Fibroblast of skin of back (primary cell): ENCODE results near the gene STOML2.
A peak's percentile ranks its signal among the peaks of the same experiment; 100 is the strongest.

Experiments
- DNase-seq: peaks from one replicate; pipeline ENCODE4 v3.0.0-alpha.2; 2013

Gene STOML2

DNA sequence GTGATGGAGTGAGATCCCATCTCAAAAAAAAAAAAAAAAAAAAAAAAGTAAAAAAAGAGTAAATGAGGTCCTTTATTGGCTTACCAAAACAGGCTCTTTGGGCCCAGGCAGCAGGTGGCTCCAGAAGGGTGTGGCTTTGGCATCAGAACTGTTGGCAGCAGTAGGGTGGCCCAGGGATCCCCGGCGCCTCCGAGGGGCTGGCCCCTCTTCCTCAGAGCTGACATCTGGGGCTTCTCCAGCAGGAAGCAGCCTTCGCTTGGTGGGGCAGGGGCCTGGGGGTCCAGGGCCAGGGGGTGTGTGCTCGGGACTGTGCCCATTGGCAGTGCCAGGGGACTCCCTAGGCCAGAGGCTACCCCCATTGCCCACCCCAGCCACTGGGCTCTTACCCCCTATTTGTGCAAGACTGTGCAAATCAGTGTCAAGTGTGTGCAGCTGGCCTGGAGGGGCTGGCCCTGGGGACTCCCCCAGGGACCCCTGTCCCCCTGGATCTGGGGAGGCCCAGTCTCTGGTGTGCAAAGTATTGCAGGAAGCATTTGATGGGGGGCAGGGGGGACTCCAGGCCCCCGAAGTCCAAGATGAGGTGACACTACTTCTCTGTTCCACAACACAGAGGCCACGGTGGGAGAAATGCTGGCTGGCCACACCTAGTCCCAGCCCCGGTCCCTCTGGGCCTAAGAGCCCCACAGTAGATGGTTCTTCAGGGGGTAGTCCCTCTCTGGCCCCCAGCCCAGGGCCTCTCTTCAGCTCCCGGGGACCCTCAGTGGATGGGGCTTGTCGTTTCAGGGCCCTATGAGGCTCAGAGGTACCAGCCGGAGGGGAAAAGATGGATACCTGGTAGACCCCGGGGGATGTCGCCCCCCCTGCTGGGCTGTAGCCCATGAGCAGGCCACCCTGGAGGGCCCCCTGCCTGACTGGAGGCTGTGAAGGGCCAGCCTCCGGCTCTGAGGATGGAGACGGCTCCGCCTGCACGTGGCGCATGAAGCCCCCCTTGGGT, 4.7 kb upstream of the STOML2 start:
- DNase-seq = no peak

DNA sequence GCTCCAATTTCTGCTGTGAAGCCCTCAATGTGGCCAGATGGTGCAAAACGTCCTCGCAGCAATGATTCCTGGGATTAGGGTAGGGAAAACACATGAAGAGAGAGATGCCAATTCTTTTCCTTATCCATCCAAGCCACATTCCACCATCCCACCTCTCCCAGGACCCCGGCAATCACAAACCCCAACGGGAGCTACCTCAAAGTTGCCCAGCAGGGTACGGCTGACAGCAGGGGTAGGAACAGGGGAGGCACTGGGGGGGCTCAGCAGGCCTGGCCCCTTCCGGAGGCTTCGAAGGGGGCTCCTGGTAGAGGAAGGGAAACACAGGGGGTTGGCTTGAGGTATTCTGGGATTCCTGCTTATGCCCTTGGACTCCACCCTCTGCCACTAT, 3.4 kb upstream of the STOML2 start:
- no peak for DNase-seq

DNA sequence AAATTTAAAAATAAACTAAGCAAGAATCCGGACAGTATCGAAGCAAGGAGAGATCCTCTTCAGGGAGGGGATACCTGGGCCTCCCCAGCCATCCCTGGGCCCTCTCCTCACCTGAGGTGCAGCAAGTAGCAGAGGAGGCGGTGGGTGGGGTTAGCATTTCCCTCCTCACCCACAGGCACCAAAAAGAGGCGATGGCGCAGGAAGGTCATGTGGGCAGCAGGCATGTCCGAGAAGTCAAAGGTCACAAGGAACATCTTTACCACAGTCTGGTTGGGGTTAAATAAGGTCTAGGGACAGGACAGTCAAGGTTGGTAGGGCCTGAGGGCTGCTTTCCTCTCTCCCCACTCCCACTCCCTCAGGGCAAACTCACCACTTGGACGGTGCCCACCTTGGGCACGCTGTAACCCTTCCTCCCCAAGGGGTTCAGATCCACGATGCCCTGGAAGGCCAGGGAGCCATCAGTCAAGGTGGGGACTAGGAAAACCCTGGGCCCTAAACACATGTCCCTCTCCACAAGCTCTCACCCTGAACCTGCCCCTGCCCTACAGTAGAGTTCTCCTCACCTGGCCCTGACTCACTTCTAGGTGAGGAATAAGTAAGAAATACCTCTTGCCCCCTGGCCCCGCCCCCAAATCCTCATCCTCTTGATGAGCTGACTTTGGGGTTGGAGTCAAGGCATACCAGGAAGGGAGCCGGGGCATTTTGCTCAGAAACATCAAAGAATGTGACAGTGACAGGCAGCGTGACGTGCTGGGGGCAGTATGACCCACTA, 2.8 kb upstream of the STOML2 start:
- DNase-seq = no peak

DNA sequence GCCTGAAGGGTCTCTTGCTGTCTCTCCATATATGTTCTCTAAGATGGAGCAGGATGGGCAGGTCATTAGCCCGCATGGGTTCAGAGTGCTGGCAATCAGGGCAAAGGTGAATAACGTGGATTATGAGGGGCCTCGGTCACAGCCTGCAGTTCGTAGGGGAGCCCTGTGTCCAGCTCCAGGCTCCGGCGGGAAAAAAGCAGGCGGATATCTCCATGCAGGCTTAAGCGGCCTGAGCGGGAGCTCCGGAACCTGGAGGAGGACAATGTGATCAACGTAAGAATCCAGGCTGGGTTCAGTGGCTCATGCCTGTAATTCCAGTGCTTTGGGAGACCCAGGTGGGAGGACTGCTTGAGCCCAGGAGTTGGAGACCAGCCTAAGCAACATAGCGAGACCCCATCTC, 2.2 kb upstream of the STOML2 start:
- no peak for DNase-seq

DNA sequence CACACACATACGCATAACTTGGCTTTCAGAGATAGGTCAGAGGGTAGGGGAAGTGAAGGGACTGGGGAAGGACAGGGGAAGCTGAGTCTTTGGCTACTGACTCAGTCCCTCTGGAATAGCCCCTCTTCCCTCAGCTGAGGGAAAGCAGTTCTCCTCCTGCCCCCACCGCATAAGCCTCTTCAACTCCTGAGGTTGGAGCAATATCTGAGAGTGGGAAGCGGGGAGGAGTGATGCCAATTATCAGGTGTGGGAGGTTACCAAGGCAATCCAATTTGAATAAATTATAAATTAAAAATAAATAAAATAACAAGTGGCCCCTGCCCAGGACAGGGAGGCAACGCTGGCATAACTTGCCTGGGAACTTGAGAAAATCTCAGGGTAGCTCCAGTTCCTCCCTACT, 1.7 kb upstream of the STOML2 start:
- DNase-seq = no peak

DNA sequence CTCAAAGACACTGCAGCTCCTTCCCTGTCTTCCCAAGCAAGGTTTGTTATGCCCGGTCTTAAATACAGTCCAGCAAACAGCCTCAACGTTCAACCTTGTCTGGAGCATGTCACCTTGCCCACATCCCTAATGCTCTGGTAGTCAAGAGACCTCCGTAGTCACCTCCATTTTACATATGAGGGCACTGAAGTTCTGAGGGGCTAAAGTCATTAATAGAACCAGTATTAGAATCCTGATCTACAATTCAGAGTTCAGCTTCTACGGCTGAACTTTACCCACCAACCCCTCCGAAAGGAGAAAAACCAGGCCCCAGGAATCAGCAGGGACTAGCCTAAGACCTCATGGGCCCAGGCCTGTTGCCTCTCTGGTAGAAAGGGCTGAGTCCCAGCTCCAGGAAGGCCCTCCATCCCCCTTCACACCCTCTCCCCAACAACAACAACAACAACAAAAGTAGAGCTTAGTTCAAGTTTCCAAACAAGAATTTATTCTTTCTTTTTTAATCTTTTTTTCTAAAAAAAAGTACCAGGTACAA, 795 bp upstream of the STOML2 start:
- DNase-seq = no peak

DNA sequence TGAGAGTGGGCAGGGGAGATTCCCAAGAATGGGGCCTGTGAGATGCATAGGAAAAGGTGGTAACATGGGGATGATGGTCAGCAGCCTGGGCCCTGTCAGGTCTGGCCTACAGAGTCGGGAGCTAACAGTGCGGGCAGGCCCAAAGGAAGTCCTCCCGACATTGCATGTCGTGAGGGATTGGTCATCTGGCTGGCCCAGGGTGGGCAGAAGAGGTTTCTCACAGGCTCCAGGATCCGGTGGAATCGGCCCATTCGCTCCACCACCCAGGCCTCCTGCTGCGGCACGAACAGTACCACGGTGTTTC, 514 bp downstream of the STOML2 start:
- DNase-seq = peak; percentile 19

DNA sequence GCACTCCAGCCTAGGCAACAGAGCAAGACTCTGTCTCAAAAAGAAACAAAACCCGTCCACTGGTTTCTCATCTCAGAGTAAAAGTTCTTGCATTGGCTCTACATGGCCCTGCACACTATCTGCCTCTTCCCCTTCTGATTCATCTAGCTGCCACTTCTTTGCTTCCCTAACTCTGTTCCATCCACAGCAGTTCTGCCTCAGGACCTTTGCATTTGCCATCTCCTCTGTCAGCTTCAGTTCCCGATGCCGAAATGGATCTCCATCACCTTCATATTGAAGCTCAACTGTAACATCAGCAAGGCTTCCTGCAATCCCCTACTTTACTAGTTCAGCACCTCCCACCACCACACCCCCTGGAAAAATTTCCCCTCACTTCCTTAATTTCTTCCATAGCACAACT, 5.4 kb downstream of the STOML2 start:
- no peak for DNase-seq

DNA sequence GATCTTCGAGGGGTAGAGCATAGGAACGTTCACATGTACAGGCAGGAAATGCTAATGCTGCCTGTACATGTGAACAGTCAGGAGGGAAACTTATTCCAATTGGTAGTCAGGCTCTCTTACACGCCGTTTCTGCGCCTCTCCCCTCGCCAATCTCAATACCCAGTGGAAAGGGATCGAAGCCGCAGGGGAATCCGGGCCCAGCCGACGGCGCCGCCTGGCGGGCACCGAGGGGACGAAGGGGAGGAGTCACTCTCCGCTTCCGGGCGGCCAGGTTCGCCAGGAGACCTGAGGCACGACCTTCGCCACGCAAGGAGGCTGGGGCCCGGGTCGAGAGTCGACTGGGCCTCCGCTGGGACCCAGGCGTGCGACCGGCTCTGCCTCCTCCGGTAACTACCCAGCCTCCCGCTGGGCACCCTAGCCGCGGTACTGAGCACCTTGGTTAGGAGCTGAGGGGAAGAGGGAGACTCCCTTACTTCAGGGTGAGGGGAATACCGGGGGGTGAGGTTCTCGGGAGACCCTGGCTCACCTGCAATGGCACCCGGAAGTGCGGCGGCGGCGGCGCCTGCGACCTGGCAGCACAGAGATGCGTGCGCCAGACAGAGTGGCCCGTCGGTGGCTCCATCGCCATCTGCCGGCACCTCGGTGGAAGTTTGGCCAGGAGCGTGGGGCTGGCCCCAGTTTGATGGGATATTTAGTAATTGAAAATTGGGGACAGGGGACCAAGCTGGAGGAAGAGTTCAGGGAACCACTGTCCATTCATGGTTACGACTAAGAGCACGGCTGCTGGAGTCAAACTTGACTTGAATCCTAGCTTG, 6.7 kb downstream of the STOML2 start, which contains the start of gene PIGO:
PIGO (minus strand) TSS at position 557 of the 815 bp plus-strand sequence. CDS start 1,026 bp downstream, outside the sequence.
- peak; percentile 80 for DNase-seq

DNA sequence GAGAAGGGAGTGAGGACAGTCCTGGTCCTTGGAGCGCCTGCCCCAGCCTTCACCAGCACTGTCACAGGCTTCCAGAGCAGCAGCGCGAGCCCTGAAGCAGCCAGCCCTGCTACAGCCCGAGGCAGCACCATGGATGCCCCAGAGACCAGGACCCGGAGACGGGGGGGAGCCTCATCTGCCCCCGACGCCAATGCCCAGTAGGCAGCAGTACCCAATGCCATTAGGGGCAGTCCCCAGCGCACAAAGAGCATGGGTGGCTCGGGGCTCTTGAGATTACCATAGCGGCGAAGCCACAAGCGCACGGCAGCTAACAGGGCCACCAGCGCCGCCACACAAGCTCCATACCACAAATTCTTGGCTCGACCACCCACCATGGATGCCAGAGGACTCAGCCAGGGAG, 11.4 kb downstream of the STOML2 start:
- DNase-seq = no peak

DNA sequence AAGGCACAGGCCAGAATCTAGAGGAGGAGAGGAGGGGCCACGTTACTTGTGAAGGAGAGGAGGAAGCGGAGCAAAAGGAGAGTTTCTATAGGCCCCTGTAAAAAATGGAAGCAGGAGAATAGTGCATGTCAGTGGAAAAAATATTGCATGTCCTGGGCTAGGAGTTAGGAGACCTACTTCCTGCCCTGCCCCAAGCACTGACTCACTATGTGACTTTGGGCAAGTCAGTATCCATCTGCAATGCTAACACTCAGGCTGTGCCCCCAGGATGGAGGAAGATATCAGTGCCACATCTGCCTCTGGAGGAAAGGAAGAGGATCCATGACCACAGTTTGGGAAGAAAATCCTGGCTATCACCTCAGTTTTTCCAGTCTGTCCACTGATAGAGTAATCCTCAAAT, 13.5 kb downstream of the STOML2 start:
- DNase-seq = no peak

DNA sequence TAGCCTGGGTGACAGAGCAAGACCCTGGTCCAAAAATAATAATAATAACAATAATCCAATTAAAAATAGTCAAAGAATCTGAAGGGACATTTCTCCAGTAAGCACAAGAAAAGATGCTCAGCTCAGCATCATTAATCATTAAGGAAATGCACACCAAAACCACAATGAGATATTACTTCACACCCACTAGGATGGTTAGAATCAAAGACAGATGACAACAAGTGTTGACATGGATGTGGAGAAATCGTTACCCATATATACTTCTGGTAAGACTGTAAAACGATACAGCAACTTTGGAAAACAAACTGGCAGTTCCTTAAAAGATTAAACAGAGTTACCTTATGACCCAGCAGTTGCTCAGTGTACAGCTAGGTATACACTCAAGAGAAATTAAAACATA, 17.9 kb downstream of the STOML2 start:
- no peak for DNase-seq

DNA sequence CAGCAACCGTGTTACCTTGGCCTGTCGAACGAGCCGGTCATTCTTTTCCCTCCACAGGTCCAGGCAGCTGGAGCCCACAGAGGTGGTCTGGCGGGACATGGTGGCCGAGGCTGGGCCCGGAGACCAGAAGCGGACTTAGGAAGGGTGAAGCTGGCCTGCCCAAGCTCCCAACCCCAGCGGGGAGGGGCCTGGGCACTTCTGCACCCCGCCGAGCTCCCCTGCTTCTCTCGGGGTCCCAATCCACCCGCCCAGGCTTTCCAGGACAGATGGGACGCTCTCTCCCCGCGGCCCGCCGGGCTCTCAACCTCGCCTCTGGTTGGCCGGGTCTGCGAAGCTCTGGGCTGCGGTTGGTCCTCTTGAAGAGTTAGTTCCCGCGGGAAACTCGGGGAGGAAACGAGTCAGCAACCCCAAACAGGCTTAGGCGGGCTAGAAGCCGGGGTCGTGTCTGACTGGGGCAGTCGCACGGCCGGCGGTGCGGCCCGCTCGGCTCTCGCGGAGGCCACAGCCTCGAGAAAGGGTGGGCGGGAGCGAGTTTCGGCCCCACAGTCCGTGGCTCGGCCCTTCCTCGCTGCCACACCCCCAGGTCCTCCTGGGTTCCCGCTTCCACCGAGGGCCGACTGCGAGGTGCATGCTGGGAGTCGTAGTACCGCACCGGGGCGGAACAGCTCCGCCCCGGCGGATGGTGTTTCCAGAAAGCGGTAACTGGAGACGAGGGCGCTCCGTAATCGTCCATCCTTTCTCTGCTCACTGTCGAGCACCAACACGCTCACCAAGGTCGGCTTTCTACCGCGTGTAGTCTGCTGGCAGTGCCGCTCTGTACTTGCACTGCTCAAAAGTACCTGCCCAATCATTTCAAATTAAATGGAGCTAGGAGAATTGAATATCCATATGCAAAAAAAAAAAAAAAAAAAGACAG, 23.2 kb downstream of the STOML2 start, which contains the start of gene FANCG:
FANCG (minus strand) TSS at position 517 of the 916 bp plus-strand sequence; CDS start at position 99, 418 bp downstream.
- peak; percentile 94 for DNase-seq

DNA sequence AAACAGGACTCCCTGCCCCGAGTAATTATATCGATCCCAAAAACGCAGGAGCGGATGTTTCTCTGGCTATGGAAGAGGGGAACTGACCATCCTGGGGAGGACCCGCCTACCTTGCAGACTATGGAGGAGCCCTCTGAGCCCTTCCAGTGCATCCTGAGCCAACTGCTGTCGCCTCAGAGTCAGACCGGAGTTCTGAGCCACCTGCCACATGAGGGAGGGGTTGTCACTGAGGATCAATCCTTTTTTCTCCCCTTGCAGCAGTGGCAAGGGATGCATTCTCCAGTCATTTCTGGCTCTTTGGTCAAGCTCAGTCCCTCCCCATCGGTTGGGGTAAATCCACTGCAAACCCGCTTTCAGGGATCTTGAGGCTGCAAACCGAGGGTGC, 23.9 kb downstream of the STOML2 start:
- DNase-seq = no peak

DNA sequence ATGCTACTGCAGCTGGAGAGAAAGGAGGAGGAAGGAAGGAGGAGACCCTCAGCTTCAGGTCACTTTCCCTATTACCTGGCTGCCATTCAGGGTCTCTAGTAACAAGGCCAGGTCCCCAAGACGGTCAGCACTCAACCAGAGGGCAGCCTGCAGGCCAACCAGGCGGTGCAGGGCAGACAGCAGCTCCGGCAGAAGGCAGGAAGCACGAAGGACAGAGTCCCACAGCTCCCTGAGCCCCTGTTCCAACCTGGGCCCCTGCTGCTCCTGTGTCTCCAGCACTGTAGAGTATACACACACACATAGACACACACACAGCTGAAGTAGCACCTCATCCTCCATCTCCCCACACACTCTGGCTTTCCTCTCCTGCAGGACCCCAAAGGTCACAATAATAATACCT, 24.9 kb downstream of the STOML2 start:
- no peak for DNase-seq

DNA sequence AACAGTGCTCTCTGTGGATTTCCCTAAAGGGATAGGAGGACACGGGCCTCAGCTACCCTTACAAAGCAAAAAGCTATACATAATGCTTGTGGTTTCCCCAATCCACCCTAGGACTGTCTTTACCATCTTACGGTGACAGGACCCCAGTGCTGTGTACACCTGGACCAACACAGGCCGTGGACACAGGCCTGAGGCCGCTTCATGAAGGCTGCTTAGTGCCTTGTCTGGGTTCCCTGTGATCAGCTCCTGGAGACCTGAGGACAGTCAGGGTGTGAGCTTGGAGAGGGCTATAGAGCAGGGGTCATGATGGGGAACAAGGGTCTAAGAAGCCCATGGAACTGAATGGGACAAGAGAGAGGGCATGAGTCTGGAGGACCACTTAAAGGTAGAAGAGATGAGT, 26.1 kb downstream of the STOML2 start:
- DNase-seq = no peak

DNA sequence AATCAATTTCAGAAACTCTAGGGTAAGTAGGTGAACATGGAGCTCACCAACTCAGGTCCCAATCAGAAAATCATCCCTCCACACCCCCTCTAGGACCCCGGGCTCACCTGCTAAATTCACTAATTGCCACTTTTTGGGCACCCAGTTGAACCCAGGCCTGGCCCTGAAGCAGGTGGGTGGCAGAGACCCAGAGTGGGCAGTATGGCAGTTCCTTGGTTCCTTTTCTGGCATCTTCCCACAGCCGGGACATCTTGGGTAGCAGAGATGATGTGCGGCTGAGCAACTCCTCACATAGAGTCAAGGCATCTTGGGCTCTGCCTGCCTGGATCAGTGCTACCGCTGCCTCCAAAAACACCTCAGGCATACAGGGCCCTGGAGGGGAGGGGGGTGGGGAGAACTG, 27.6 kb downstream of the STOML2 start:
- no peak for DNase-seq

DNA sequence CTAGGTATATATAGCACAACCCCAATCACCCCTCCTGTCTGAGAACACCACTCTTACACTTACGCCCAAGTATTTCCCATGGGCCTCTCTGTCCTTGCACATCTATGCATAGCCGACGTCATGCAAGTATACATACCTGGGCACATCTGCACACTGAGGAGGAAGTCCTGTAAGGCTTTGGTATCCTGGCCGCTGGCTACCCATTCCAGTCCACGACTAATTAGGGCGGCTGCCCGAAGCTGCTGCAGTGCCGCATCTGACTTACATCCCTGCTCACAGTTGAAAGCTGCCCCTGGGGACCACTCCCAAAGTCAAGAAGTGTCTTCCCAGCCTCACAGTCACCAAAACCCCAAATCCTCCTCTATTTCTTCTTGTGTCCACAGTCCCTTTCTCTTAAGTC, 28.1 kb downstream of the STOML2 start:
- no peak for DNase-seq

DNA sequence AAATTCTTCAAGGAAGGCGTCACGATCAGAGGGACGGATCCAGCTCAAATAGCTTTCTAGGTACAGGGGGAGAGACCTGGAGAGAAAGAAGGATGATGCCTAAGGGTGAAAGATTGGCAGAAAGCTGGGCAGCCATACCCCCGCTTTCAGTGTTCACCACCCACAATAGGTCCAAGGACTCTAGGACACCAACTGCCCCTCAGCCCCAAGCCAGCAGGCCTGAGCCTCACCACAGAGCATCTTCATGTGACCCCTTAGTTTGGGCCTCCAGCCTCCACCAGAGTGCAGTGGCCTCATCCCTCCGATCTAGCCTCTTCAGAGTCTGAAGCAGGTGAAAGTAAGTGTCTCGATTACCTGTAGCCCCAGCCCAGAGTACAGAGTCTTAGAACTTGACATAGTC, 28.8 kb downstream of the STOML2 start:
- DNase-seq = no peak

DNA sequence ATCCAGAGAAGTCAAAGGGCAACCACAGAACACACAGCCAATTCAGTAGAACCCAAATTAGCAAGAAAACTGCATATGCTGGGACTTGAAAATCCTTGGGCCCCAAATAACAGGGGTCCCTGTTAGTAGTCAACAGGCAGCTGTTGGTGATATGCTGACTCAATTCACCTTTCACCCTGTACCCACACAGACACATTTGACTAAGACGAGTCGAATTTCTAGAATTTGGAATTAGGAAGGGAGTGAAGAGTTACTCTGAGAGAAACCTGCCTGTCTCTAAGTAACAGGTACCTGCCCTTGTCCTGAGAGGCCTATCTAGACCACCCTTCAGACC, 29.7 kb downstream of the STOML2 start:
- no peak for DNase-seq

DNA sequence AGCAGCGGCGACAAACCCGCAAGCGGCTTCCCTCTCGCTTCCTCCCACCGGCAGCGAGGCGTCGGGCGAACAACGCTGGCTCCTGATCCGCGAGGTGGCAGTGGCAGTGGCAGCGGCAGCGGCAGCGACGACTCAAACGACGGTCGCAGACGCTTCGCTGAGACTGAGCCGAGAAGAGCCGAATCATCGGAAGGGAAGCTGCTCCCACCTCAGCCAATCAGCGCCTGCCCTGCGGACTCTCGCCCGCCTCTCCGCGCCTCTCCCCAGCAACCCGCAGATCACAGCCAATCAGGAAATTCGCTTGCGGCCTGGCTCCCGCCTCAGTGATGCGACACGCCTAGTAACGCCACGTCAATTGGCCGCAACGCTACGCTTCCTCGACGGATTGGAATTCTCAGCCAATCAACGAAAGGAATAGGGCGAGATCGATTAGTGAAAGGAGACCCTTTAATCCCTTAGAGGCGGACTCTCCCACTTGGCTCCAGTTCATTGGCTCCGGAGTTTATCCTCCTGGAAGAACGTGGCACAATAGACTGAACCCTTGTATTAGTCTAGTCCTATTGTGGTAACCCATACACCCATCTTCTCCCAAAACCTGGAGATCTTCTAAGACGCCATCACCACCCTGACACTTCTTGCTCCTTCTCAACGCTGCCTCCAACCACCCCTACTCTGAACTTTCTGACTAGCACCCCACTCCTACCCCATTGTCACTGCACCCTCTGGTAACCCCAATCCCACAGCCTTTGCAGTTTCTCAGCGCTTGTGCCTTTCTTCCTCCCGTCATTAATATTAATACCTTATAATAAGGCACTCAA, 30.3 kb downstream of the STOML2 start, which contains the start of gene VCP:
VCP (minus strand) TSS at position 165 of the 818 bp plus-strand sequence. CDS start 272 bp downstream, outside the sequence.
- DNase-seq = peak; percentile 100
